Activated naive CD8-positive, alpha-beta T cell treated with anti-CD3 and anti-CD28 coated beads for 36 hours (primary cell): ENCODE measurements around the gene CAMTA1. TPM values are rescaled to one million over a fixed set of nuclear protein-coding genes. Genes with fewer than 3 reads are reported as not detected.

ENCODE experiments used
- DNase-seq: peaks from one replicate; pipeline ENCODE4 v3.0.0; 2021
- H3K27ac Mint-ChIP-seq: one replicate; pipeline ENCODE4 v1.8.0; 2022; ENCODE audit warnings: mild to moderate bottlenecking, moderate library complexity, mixed read lengths
- H3K27me3 Mint-ChIP-seq: one replicate; pipeline ENCODE4 v1.8.0; 2022; ENCODE audit warnings: mild to moderate bottlenecking, mixed read lengths
- H3K36me3 Mint-ChIP-seq: one replicate; pipeline ENCODE4 v1.8.0; 2021; ENCODE audit warnings: mild to moderate bottlenecking, mixed read lengths
- H3K4me1 Mint-ChIP-seq: one replicate; pipeline ENCODE4 v1.8.0; 2021; ENCODE audit warnings: mixed read lengths
- H3K4me3 Mint-ChIP-seq: one replicate; pipeline ENCODE4 v1.8.0; 2022; ENCODE audit warnings: mild to moderate bottlenecking, moderate library complexity, mixed read lengths
- H3K9me3 Mint-ChIP-seq: one replicate; pipeline ENCODE4 v1.8.0; 2022; ENCODE audit warnings: mixed read lengths
- total RNA-seq, 2 experiments: library from RNA; stranded (reverse); gene quantifications; one replicate each; pipeline ENCODE4 v1.2.3, GENCODE V29; 2021

CAMTA1 gene
- total RNA-seq, 2 experiments from 2014 or later = 70.4 to 71.4 TPM

GRCh38 chr1:7644961-7645750 lies 859.9 kb downstream of the CAMTA1 start:
- Mint-ChIP-seq H3K9me3 (no peaks in the 10 kb centered on the region), H3K4me1 (no peaks in the 10 kb centered on the region), H3K36me3 (no peaks in the 10 kb centered on the region), H3K27ac (no peak overlapping the region), H3K27me3 (peaks cover 4% of the 10 kb centered on the region), H3K4me3 (no peak overlapping the region)
- no peak for DNase-seq

- DNase-seq = no peak
- H3K27ac Mint-ChIP-seq = no peak overlapping the region
- H3K9me3 Mint-ChIP-seq = no peaks in the 10 kb centered on the region
- no peak overlapping the region for H3K4me3 Mint-ChIP-seq
- H3K27me3 Mint-ChIP-seq = peaks cover 4% of the 10 kb centered on the region
- H3K36me3 Mint-ChIP-seq = no peaks in the 10 kb centered on the region
- H3K4me1 Mint-ChIP-seq = no peaks in the 10 kb centered on the region
Observed at GRCh38 chr1:7645751-7646048, 860.4 kb downstream of the CAMTA1 start.

- no peak overlapping the region for H3K4me3 Mint-ChIP-seq
- peaks cover 4% of the 10 kb centered on the region for H3K27me3 Mint-ChIP-seq
- no peak overlapping the region for H3K27ac Mint-ChIP-seq
- no peaks in the 10 kb centered on the region for H3K36me3 Mint-ChIP-seq
- DNase-seq = no peak
- H3K4me1 Mint-ChIP-seq = no peaks in the 10 kb centered on the region
- no peaks in the 10 kb centered on the region for H3K9me3 Mint-ChIP-seq
Observed at GRCh38 chr1:7646164-7646563, 860.9 kb downstream of the CAMTA1 start.

- H3K9me3 Mint-ChIP-seq = no peaks in the 10 kb centered on the region
- DNase-seq = peak; percentile 68
- no peak overlapping the region for H3K27ac Mint-ChIP-seq
- no peaks in the 10 kb centered on the region for H3K36me3 Mint-ChIP-seq
- no peak overlapping the region for H3K4me3 Mint-ChIP-seq
- H3K4me1 Mint-ChIP-seq = no peaks in the 10 kb centered on the region
- H3K27me3 Mint-ChIP-seq = peaks cover 4% of the 10 kb centered on the region
Observed at GRCh38 chr1:7646981-7647901, 862.0 kb downstream of the CAMTA1 start.

- no peaks in the 10 kb centered on the region for H3K4me1 Mint-ChIP-seq
- H3K27ac Mint-ChIP-seq = no peak overlapping the region
- H3K4me3 Mint-ChIP-seq = no peak overlapping the region
- peaks cover 4% of the 10 kb centered on the region for H3K27me3 Mint-ChIP-seq
- H3K9me3 Mint-ChIP-seq = no peaks in the 10 kb centered on the region
- DNase-seq = no peak
- no peaks in the 10 kb centered on the region for H3K36me3 Mint-ChIP-seq
Observed at GRCh38 chr1:7648761-7649384, 863.6 kb downstream of the CAMTA1 start.

- H3K36me3 Mint-ChIP-seq = no peaks in the 10 kb centered on the region
- no peak overlapping the region for H3K4me3 Mint-ChIP-seq
- DNase-seq = no peak
- H3K4me1 Mint-ChIP-seq = no peaks in the 10 kb centered on the region
- H3K27me3 Mint-ChIP-seq = peaks cover 4% of the 10 kb centered on the region
- H3K27ac Mint-ChIP-seq = no peak overlapping the region
- H3K9me3 Mint-ChIP-seq = no peaks in the 10 kb centered on the region
Observed at GRCh38 chr1:7650801-7651200, 865.5 kb downstream of the CAMTA1 start.

- Mint-ChIP-seq H3K27me3 (peaks cover 4% of the 10 kb centered on the region), H3K9me3 (no peaks in the 10 kb centered on the region), H3K36me3 (no peaks in the 10 kb centered on the region), H3K4me1 (no peaks in the 10 kb centered on the region), H3K4me3 (no peak overlapping the region), H3K27ac (no peak overlapping the region)
- DNase-seq = no peak
Observed at GRCh38 chr1:7651203-7651602, 865.9 kb downstream of the CAMTA1 start.

GRCh38 chr1:7652061-7652460 lies 866.8 kb downstream of the CAMTA1 start:
- H3K4me1 Mint-ChIP-seq = no peaks in the 10 kb centered on the region
- DNase-seq = no peak
- no peaks in the 10 kb centered on the region for H3K36me3 Mint-ChIP-seq
- no peak overlapping the region for H3K4me3 Mint-ChIP-seq
- H3K27me3 Mint-ChIP-seq = peaks cover 4% of the 10 kb centered on the region
- no peaks in the 10 kb centered on the region for H3K9me3 Mint-ChIP-seq
- H3K27ac Mint-ChIP-seq = no peak overlapping the region

- DNase-seq = no peak
- Mint-ChIP-seq H3K27ac (no peak overlapping the region), H3K27me3 (peaks cover 4% of the 10 kb centered on the region), H3K9me3 (no peaks in the 10 kb centered on the region), H3K36me3 (no peaks in the 10 kb centered on the region), H3K4me3 (no peak overlapping the region), H3K4me1 (no peaks in the 10 kb centered on the region)
Observed at GRCh38 chr1:7652515-7653098, 867.4 kb downstream of the CAMTA1 start.

GRCh38 chr1:7654725-7655124 lies 869.5 kb downstream of the CAMTA1 start:
- H3K27ac Mint-ChIP-seq = no peak overlapping the region
- no peak for DNase-seq
- H3K36me3 Mint-ChIP-seq = no peaks in the 10 kb centered on the region
- H3K4me1 Mint-ChIP-seq = no peaks in the 10 kb centered on the region
- H3K27me3 Mint-ChIP-seq = no peaks in the 10 kb centered on the region
- H3K9me3 Mint-ChIP-seq = no peaks in the 10 kb centered on the region
- no peak overlapping the region for H3K4me3 Mint-ChIP-seq

GRCh38 chr1:7655354-7655753 lies 870.1 kb downstream of the CAMTA1 start:
- Mint-ChIP-seq H3K27me3 (no peaks in the 10 kb centered on the region), H3K9me3 (no peaks in the 10 kb centered on the region)

GRCh38 chr1:7656557-7657215 lies 871.4 kb downstream of the CAMTA1 start:
- DNase-seq = no peak
- H3K4me3 Mint-ChIP-seq = no peak overlapping the region
- no peaks in the 10 kb centered on the region for H3K27me3 Mint-ChIP-seq
- H3K36me3 Mint-ChIP-seq = no peaks in the 10 kb centered on the region
- H3K4me1 Mint-ChIP-seq = no peaks in the 10 kb centered on the region
- H3K9me3 Mint-ChIP-seq = no peaks in the 10 kb centered on the region
- no peak overlapping the region for H3K27ac Mint-ChIP-seq

More at GRCh38 chr1:7655354-7655753, 870.1 kb downstream of the CAMTA1 start:
- no peaks in the 10 kb centered on the region for H3K4me1 Mint-ChIP-seq
- H3K27ac Mint-ChIP-seq = no peak overlapping the region
- DNase-seq = no peak
- no peak overlapping the region for H3K4me3 Mint-ChIP-seq
- H3K36me3 Mint-ChIP-seq = no peaks in the 10 kb centered on the region

- H3K27me3 Mint-ChIP-seq = no peaks in the 10 kb centered on the region
- no peak overlapping the region for H3K4me3 Mint-ChIP-seq
- no peaks in the 10 kb centered on the region for H3K36me3 Mint-ChIP-seq
- H3K9me3 Mint-ChIP-seq = no peaks in the 10 kb centered on the region
- no peak for DNase-seq
- no peak overlapping the region for H3K27ac Mint-ChIP-seq
- H3K4me1 Mint-ChIP-seq = no peaks in the 10 kb centered on the region
Observed at GRCh38 chr1:7657287-7658016, 872.2 kb downstream of the CAMTA1 start.

GRCh38 chr1:7658099-7658498 lies 872.8 kb downstream of the CAMTA1 start:
- no peaks in the 10 kb centered on the region for H3K27me3 Mint-ChIP-seq
- H3K27ac Mint-ChIP-seq = no peak overlapping the region
- no peaks in the 10 kb centered on the region for H3K4me1 Mint-ChIP-seq
- H3K4me3 Mint-ChIP-seq = no peak overlapping the region
- no peak for DNase-seq
- H3K9me3 Mint-ChIP-seq = no peaks in the 10 kb centered on the region
- no peaks in the 10 kb centered on the region for H3K36me3 Mint-ChIP-seq
